GM18861 (cell line): ENCODE data around the gene MYB.
"Not testable (repeated sequence)": the region's sequence is repeated elsewhere in the genome, so short reads cannot be mapped to it uniquely, and the experiment has no call there.

Experiments used
- ATAC-seq: cut with Tn5 transposase; IDR thresholded peaks from one replicate; pipeline ENCODE4 v1.9.1; 2021; ENCODE audit not compliant: unreplicated experiment

The MYB gene

DNA sequence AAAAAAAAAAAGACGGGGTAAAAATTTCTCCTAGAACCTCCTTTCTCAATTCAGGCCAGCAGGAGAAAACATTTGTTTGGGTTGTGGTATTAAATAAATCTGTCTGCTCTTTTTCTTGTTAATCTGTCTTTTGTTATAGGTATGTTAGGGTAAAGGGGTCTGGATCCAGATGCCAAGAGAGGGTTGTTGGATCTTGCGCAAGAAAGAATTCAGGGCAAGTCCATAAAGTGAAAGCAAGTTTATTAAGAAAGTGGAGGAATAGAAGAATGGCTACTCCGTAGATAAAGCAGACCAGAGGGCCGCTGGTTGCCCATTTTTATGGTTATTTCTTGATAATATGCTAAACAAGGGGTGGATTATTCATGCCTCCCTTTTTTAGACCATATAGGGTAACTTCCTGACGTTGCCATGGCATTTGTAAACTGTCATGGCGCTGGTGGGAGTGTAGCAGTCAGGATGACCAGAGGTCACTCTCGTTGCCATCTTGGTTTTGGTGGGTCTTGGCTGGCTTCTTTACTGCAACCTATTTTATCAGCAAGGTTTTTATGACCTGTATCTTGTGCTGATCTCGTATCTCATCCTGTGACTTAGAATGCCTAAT is 65.4 kb downstream of the MYB start:
- ATAC-seq = not testable (repeated sequence)

DNA sequence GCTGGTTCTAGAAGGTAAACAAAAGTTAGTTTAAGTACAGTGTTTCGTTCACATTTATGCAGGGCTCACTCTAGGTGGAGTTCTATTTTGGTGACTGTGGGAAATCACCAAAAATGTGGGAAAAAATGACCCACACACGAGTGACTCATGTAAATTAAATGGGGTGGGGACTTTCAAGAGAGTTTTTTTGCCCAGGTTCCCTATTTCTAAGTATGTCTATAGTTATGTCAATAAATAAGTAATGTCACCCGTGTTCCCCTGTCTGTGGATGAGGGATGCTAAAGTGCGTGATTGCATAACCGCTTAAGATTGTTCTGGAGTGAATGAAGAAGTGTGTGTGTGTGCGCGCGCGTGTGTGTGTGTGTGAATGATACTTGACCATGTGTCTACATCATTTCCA is 69.1 kb downstream of the MYB start:
- ATAC-seq = no peak

DNA sequence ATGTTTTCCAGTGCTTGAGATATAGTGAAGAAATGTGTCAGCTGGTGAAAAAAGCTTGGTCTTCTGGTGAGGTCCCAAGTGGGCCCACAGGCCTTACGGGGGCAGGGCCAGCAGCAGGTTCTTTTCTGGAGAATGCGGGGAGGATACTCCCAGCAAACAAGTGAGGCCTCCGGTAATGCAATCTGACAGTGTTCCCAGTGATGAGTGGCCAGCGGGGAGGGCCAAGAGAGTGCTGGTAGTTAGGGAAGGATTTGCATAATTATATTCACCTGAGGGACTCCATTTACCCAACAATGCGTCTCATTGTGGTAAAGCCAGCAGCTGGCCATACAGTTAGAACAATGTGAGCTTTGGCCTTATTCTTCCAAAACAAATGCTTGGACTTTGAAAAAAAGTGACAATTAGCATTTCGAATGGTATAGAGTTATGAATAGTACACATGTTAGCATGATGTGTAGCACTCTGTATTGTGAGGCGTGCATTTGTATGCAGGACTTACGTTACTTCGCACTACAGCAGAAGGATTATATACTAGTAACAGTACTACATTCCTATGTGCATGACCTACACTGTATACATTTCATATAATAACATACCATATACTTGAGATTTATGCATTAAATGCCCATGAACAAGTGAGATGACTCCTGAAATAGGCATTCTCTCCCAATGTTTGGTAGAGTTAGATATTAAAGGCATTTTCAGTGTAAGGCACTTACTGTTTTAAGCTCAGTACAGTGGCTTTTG is 69.8 kb downstream of the MYB start:
- ATAC-seq = no peak

DNA sequence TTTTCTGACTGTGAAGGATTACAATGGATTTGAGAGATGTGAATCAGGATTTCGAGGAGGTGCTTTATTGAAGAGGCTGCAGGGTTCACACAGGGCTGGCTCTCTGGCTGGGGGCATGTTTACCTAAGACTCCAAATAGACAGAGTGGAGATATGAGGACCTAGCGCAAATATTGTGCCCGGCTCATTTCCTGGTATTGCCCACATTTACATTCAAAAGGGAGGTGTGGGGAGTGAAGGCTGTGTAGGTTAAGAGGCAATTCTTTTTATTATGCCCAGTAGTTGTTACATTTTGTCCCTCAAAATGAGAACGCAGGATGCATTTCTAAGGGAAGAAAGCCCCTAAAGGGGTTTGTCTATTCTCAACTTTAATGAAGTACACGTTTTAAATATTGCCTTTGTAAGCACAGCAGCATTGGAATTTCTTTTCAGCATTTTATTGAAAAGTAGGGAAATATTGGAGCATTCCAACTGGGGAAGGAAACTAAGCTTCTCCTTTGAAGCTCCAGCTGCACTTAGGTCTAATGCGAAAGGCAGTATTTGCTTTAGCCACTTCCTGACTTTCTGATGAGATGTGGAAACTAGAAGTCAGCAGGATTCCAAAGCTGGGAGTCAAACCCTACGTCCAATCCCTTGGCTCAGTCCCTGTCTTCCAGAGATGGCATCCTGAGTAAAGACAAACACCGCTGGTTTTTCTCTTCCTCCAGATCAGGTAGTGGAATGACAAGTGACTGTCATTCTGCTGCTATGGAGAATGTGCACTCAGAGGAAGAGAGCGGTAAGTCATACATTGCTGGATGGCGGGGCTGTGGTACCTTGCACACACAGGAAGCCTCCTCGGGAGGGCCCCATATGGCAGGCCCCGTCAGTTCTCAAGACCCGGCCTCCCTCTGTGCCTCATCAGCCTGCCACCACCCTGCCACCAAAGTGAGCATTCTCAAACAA is 70.7 kb downstream of the MYB start:
- ATAC-seq = no peak

- no peak for ATAC-seq
These were observed 73.4 kb downstream of the MYB start for GRCh38 chr6:135254471-135254870.

GRCh38 chr6:135256866-135257265 is 75.8 kb downstream of the MYB start:
- no peak for ATAC-seq

- no peak for ATAC-seq
These were observed 76.7 kb downstream of the MYB start for GRCh38 chr6:135257631-135258405.

- no peak for ATAC-seq
These were observed 77.9 kb downstream of the MYB start for GRCh38 chr6:135258970-135259369.

DNA sequence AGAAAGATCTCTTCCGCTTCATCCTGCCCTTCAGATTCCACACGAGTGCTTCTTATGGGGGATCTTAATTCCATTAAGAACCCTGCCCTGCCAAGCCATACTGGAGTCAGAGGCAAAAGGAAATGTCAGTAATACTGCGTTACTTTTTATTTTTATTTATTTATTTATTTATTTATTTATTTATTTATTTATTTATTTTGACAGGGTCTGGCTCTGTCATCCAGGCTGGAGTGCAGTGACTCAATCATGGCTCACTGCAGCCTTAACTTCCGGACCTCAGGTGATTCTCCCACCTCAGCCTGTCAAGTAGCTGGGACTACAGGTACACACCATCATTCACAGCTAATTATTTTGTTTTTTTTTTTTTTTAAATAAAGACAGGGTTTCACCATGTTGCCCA is 79.5 kb downstream of the MYB start:
- no peak for ATAC-seq

GRCh38 chr6:135261872-135262725 is 81.0 kb downstream of the MYB start:
- no peak for ATAC-seq

- ATAC-seq = no peak
These were observed 84.2 kb downstream of the MYB start for GRCh38 chr6:135265278-135265677.

DNA sequence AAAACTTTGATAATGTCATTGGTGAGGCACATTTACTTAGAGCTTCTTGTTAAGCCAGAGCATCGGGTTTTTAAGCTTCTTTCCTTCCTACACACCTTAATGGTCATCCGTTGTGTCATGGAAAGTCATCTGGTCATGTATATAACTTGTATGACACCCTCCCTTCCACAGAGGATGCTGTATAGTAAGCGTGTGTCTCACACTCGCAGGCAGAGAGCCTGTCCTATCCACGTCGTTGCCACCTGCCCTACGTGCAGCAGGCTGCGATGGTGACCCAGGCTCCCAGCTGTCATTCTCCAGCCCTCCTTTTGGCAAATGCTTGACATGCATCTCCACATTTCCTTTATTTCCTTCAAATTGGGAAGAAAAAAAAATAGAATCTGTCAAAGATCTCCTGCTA is 85.6 kb downstream of the MYB start:
- no peak for ATAC-seq

DNA sequence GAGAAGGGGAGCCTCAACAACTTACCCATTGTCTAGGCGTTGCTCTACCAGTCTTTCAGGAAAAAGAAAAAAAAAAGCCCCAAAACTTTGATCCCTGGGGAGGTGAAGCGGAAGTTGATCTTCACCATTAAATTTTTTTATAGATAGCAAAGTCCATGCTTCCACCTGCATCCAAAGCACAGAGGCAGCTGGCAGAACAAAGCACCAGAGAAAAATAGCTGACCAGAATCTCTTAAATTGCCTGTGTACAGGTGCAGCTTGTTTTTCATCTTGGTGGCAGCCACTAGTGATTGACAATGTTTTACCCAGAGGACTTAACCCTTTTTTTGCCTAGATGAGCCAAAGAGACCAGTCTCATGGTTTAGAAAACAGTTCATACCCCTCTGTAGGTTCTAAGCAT is 86.0 kb downstream of the MYB start:
- ATAC-seq = no peak

DNA sequence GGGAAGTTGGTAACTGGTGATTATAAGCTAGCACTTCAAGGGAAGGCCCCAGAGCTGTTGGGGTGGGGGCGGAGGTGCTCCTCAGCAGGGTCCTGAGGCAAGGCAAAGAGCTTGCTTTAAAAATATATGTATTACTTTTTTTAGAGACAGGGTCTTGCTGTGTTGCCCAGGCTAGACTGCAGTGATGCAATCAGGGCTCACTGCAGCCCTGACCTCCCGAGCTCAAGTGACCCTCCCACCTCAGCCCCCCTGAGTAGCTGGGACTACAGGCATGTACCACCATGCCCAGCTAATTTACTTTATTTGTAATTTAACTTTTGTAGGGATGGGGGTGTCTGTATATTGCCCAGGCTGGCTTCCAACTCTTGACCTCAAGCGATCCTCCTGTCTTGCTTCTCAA is 87.2 kb downstream of the MYB start:
- no peak for ATAC-seq

DNA sequence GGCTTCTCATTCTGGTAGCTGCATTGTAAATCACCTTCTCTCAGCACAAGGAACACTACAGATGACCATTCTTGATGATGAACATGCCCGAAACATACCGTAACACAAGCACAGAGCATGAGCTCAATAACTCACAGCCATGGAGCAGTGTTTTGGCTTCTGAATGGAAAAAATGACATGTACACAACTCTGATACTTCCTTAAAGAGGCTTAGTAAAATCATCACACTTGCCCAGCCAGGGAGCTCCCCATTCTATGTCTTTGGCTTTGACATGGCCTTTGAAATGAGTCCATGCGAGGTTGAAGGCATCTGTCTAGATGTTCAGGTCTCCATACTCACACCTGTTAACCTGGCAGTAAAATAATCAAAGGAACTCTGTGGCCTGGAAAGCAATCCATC is 87.6 kb downstream of the MYB start:
- no peak for ATAC-seq
